HG02981 (cell line): ENCODE data around the gene NFX1.

ENCODE experiments used
- ATAC-seq: cut with Tn5 transposase; IDR thresholded peaks from one replicate; pipeline ENCODE4 v1.9.1; 2021; ENCODE audit warnings: mild to moderate bottlenecking, moderate library complexity; ENCODE audit not compliant: unreplicated experiment

The NFX1 gene

DNA sequence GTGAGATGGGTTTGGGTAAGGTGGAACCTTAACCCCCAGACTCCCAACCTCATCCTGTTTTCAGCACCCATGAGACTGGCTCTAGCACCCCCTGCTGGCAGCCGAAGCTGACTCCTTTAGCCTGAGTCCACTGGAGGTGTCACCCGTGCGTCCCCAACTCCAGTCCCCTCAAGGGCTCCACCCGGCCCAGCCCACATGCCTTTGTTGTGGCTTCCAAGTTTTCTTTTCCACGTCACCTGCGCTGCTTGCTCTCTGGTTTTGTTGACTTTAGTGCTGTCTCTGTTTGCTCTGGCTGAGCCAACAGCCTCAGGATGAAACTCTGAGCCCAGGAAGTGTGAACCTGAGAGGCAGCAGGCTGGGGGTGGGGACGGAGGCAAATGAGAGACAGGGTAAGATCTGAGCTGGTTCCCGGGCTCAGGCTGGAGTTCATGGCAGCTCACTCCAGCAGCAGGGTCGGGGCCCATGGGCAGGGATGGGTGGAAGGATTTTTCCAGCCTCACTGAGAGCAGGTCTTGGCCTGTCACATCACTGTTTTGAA, 125.3 kb downstream of the NFX1 start:
- no peak for ATAC-seq

- ATAC-seq, result no peak
These were observed 126.7 kb downstream of the NFX1 start for GRCh38 chr9:33416996-33417395.

GRCh38 chr9:33418090-33418489, 127.8 kb downstream of the NFX1 start:
- ATAC-seq, result no peak

DNA sequence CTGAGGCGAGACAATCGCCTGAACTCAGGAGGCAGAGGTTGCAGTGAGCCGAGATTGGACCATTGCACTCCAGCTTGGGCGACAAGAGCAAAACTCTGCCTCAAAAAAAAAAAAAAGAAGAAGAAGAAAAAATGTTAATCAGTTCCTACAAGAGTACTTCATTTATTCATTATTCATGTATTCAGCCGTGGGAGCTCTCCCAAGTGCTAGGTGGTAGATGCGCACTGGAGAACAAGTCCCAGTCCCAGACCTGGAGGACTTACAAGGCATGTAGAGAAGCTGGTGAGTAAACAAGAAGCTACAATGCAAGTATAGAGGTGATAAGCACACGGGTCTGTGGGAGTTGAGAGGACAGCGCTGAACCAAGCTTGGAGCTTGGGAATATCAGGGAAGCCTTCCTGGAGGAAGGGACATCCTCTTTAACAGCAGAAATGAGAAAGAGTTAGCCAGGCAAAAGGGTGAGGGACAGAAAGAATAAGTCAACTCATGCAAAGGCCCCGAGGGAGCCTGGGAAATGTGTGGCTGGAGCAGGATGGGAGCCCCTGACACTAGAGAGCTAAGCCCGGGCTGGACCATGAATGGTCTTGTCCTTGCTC, 129.5 kb downstream of the NFX1 start:
- no peak for ATAC-seq
